AG09309 (cell line): ENCODE measurements around the gene C17orf50.
A peak's percentile ranks its signal among the peaks of the same experiment; 100 is the strongest.

Experiments
- DNase-seq: peaks from one replicate; pipeline ENCODE4 v3.0.0-alpha.2; 2010; ENCODE audit warnings: low read depth
- H3K4me3 ChIP-seq: 2 replicates; pipeline ENCODE4 v1.5.1; 2011; ENCODE audit warnings: mild to moderate bottlenecking, low read depth, low read length, moderate library complexity; ENCODE audit not compliant: control insufficient read depth
- TF ChIP-seq, protein P1 (sequence below): IDR thresholded peaks from 2 replicates; pipeline ENCODE4 v1.5.1; 2011; ENCODE audit warnings: mild to moderate bottlenecking, low read depth, low read length, inconsistent platforms; ENCODE audit not compliant: insufficient read depth, control insufficient read depth; ENCODE audit errors: missing control alignments

Gene C17orf50

DNA sequence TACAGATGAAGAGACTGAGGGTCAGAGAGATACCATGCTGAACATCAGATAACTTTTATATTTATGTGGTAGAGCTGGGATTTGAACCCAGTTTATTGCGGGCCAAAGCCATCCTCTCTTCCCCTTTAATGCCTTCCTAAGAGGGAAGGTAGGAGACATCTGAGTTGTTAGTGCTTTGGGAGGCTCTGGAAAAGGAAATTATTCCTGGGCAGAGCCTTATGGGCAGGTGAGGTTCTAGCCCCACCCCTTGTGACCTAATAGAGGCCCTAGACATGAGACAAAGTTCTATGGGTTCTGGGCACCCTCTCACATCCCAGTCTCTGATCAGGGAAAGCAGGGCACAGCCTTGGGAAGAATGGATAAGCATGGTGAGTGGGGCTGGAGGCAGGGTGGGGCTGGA is at the start of gene C17orf50:
TSS of gene C17orf50 (plus strand) at position 301 of the 400 bp plus-strand sequence. CDS start at position 356, 55 bp downstream.
- H3K4me3 ChIP-seq: no peak within 1 kb of the TSS
- TF ChIP-seq, protein P1, sequence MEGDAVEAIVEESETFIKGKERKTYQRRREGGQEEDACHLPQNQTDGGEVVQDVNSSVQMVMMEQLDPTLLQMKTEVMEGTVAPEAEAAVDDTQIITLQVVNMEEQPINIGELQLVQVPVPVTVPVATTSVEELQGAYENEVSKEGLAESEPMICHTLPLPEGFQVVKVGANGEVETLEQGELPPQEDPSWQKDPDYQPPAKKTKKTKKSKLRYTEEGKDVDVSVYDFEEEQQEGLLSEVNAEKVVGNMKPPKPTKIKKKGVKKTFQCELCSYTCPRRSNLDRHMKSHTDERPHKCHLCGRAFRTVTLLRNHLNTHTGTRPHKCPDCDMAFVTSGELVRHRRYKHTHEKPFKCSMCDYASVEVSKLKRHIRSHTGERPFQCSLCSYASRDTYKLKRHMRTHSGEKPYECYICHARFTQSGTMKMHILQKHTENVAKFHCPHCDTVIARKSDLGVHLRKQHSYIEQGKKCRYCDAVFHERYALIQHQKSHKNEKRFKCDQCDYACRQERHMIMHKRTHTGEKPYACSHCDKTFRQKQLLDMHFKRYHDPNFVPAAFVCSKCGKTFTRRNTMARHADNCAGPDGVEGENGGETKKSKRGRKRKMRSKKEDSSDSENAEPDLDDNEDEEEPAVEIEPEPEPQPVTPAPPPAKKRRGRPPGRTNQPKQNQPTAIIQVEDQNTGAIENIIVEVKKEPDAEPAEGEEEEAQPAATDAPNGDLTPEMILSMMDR: no peak

GRCh38 chr17:35710950-35711349 is 49.7 kb upstream of the C17orf50 start:
- no peak overlapping the region for H3K4me3 ChIP-seq
- DNase-seq: no peak
- TF ChIP-seq, protein P1: no peak

More for the DNA sequence above, at the start of gene C17orf50:
- no peak for DNase-seq

DNA sequence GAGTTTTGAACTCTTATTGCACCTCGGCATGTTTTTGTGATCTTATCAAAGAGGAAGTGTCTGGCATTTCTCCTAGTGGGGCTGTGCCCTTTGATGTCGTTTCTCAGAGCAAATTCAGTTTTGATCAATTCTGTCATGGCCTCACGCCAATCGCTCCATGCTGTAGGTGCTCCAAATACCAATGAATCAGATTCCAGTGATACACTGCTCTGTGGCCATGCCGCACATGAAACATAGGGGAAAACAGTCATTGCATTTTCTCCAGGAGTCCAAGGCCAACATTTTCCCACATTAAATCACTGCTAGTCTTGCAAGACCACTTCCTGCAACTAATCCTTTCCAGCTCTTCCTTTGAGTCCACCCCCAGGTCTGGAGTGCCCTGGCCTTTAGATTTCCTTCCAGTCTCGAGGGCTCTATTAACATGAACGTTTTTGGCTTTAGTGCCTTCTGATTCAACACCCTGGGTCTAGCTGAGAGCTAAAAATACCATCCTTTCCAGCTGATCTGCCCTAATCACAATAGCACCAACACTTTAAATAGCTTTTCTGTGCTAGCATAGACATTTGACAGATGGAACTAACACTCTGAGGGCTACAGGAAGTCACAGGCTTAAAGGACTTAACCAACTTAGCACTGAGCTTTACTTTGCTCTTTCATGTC is 47.5 kb upstream of the C17orf50 start:
- TF ChIP-seq, protein P1: no peak
- DNase-seq: peak; percentile 95
- H3K4me3 ChIP-seq: no peak overlapping the region

DNA sequence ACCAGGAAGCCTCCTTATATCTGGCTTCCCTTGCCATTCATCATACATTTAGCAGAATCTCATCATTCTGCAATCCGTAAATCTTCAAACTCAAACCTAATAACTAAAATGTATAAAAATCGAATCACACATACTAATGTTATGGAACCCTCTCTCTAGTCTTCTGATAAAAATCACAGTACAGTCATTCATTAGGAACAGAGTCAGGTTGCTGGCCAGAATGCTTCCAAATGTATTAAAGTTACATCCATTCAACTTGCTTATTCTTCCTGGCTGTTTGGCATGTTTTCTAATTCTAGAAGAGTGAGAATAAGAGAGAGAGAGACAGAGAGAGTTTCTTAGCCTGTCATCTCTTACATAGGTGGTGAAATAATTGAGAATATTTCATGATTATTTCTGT is 45.7 kb upstream of the C17orf50 start:
- H3K4me3 ChIP-seq: no peak overlapping the region
- DNase-seq: no peak

GRCh38 chr17:35715416-35715815 is 45.3 kb upstream of the C17orf50 start:
- TF ChIP-seq, protein P1: no peak
- H3K4me3 ChIP-seq: no peak overlapping the region
- no peak for DNase-seq

More for the DNA sequence above, 45.7 kb upstream of the C17orf50 start:
- TF ChIP-seq, protein P1: no peak

- no peak overlapping the region for H3K4me3 ChIP-seq
- TF ChIP-seq, protein P1: no peak
- DNase-seq: no peak
Observed at GRCh38 chr17:35716173-35716572, 44.5 kb upstream of the C17orf50 start.
